Activated CD4-positive, alpha-beta T cell treated with anti-CD3 and anti-CD28 coated beads for 4 hours (primary cell): ENCODE results near the gene EEF1A1.

Source experiments
- DNase-seq, 2 donors: peaks; one replicate each; pipeline ENCODE4 v3.0.0-alpha.2; 2020

The EEF1A1 gene

DNA sequence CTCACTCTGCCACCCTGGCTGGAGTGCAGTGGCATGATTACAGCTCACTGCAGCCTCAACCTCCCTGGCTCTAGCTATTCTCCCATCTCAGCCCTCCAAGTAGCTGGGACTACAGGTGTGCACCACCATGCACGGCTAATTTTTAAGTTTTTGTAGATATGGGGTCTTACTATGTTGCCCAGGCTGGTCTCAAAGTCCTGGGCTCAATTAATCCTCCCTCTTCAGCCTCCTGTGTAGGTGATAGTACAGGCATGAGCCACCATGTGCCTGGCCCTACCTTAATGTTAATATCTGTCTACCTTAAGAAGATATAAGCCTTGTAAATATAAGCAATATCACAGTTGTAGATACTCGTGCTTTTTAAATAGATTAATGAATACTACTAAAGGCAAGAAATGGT, 16.7 kb downstream of the EEF1A1 start:
- DNase-seq: no peak

GRCh38 chr6:73503027-73503772, 17.6 kb downstream of the EEF1A1 start:
- no peak for DNase-seq

- no peak for DNase-seq
These were observed 22.9 kb downstream of the EEF1A1 start for GRCh38 chr6:73497915-73498314.

DNA sequence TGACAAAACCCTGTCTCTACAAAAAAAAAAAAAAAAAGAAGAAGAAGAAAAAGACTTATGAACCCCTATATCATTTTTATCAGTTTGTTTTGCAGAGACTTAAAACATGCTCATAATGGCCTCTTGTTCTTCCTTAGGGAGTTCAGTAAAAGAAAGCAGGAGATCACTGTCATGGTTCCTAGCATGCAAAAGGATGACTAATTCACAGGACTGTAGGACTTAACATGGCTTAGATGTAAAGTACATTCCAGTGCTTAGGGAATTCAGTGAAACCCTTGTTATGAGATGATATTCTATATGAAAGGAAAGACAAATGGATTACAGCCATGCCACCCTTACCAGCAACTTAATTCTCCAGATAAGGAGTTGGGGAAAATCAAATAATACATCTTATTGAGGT, 29.5 kb downstream of the EEF1A1 start:
- no peak for DNase-seq

DNA sequence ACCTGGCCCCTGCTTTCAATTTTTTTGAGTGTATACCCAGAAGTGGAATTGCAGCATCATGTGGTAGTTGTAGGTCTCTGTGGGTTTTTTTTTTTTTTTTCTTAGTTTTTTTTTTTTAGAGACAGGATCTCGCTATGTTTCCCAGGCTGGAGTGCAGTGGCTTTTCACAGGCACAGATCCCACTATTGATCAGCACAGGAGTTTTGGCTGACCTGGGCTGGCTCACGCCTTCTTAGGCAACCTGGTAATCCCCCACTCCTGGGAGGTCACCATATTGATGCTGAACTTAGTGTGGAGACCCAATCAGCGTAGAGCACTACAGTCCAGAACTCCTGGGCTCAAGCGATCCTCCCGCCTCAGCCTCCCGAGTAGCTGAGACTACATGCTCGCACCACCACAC, 33.4 kb downstream of the EEF1A1 start:
- no peak for DNase-seq

DNA sequence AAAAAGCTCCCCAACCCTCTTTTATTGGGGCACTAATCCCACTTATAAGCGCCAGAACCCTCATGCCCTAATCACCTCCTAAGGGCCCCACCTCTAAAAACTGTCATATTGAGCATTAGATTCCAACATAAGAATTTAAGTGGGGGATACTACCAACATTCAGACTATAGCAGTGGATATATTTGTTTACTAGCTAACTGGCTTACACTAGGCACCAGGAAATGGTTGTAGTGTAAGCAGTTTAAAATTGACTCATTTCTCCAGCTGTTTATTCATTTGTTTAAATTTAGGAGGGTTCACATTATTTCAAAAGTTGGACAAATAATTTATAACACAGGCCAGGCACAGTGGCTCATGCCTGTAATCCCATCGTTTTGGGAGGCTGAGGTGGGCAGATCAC, 36.4 kb downstream of the EEF1A1 start:
- no peak for DNase-seq

DNA sequence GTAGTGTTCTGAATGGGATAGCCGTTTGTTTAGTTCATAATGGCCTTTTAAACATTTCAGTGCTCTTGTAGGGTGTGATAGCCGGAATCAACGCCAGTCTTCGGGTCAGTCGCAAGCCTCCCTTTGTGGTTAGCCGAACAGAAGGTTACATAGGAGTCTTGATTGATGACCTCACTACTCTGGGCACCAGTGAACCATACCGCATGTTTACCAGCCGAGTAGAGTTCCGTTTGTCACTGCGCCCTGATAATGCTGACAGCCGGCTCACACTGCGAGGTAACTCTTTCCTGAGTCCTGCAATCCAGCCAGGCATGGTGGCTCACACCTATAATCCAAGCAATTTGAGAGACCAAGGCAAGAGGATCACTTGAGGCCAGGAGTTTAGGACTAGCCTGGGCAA, 38.9 kb downstream of the EEF1A1 start:
- DNase-seq: no peak

- no peak for DNase-seq
These were observed 43.4 kb downstream of the EEF1A1 start for GRCh38 chr6:73477407-73477806.

GRCh38 chr6:73476723-73477122, 44.1 kb downstream of the EEF1A1 start:
- DNase-seq: no peak

- DNase-seq: no peak
These were observed 49.0 kb downstream of the EEF1A1 start for GRCh38 chr6:73471686-73472290.
